Activated CD4-positive, alpha-beta memory T cell treated with anti-CD3 and anti-CD28 coated beads for 36 hours (primary cell): ENCODE data around the gene CLEC17A. TPM values are rescaled to one million over a fixed set of nuclear protein-coding genes. Genes with fewer than 3 reads are reported as not detected.
"Not testable (repeated sequence)": the region's sequence is repeated elsewhere in the genome, so short reads cannot be mapped to it uniquely, and the experiment has no call there.

Experiments
- CTCF ChIA-PET: fragments of 350-600 bp; sonication (Branson Sonifier 250); formaldehyde crosslinking; loops from one replicate; lab custom pipeline; 2021; ENCODE audit warnings: antibody characterized with exemption, inconsistent platforms; lab: Charles Lee
- POLR2A ChIA-PET: fragments of 350-600 bp; sonication (Branson Sonifier 250); formaldehyde crosslinking; loops from one replicate; lab custom pipeline; 2021; ENCODE audit warnings: antibody characterized with exemption; lab: Charles Lee
- DNase-seq: peaks from one replicate; pipeline ENCODE4 v3.0.0-alpha.2; 2020
- H3K27ac Mint-ChIP-seq: one replicate; pipeline ENCODE4 v1.8.0; 2021; ENCODE audit warnings: mixed read lengths
- H3K27me3 Mint-ChIP-seq: one replicate; pipeline ENCODE4 v1.8.0; 2021; ENCODE audit warnings: mixed read lengths
- H3K36me3 Mint-ChIP-seq: one replicate; pipeline ENCODE4 v1.8.0; 2021; ENCODE audit warnings: mixed read lengths
- H3K4me1 Mint-ChIP-seq: one replicate; pipeline ENCODE4 v1.8.0; 2021; ENCODE audit warnings: low read depth, mixed read lengths
- H3K4me3 Mint-ChIP-seq: one replicate; pipeline ENCODE4 v1.8.0; 2021; ENCODE audit warnings: mild to moderate bottlenecking, mixed read lengths
- H3K9me3 Mint-ChIP-seq: one replicate; pipeline ENCODE4 v1.8.0; 2021; ENCODE audit warnings: mixed read lengths
- intact Hi-C: fragments of 100-400 bp; cut with micrococcal nuclease; formaldehyde crosslinking; loops from one replicate; pipeline ENCODE4 v1.15.1; 2023
- total RNA-seq, 2 experiments: library from RNA; stranded (reverse); gene quantifications; one replicate each; pipeline ENCODE4 v1.2.3, GENCODE V29; 2021

Gene CLEC17A
- total RNA-seq, 2 experiments from 2014 or later, result 0.33 to 0.85 TPM

DNA sequence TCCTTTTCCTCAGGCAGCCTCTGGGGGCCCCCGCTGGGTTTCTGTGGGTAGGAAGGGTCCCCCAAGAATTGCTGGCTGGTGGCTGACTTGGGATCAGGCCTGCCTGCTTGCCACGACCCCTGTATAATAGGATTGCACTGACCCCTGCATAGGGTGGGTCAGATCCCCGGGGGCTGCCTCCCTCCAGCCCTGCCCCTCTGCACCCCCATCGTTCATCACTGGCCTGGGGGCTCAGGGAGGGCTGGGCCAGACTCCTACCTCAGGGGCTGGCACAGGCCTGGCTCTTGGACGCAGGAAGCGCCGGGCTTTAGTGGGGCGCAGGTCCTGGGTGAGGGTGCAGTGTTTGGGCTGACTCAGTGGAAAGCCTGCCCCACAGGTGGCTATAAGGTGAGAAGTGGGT, 21.6 kb upstream of the CLEC17A start:
- Mint-ChIP-seq H3K4me3 (no peak overlapping the region), H3K27ac (no peak overlapping the region), H3K9me3 (no peaks in the 10 kb centered on the region), H3K4me1 (peaks cover 25% of the 10 kb centered on the region), H3K27me3 (no peaks in the 10 kb centered on the region), H3K36me3 (peaks cover 9% of the 10 kb centered on the region)
- DNase-seq, result no peak
- ChIA-PET POLR2A (no interaction called here), CTCF (interaction anchor here (0.6 to 1.7 kb wide), 3 partner anchors 10 to 126 kb away, joined by 4 to 6 read pairs (median 4); partner anchors contain the start of gene NDUFB7)
- intact Hi-C loops, result no loop called here

DNA sequence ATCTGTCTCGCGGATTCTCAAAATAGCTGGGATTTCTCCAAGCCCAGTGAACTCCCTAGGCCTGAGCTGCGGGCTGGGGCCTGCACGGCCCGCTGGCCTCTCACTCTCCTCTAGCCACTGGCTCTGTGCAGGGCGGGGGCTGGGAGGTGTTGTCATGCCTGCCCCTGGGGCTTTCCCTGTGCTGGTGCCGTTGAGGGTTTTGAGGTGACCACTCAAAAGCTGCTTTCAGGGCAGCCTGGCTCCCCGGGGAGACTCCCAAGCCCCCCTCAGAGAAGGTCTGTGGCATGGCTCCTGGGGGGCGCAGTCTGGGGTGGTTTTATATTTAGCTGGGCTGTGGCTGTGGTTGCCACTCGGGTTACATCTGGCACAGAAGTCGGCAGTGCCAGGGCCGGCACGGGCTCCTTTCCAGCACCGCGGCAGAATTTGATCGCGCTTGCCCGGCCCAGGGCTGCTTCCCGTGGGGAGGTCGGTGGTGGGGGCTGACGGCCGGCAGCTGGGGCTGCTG, 21.0 kb upstream of the CLEC17A start:
- intact Hi-C loops, result no loop called here
- ChIA-PET CTCF (interaction anchor here (0.6 to 1.7 kb wide), 3 partner anchors 10 to 125 kb away, joined by 4 to 6 read pairs (median 4); partner anchors contain the start of gene NDUFB7), POLR2A (no interaction called here)
- H3K9me3 Mint-ChIP-seq, result no peaks in the 10 kb centered on the region
- no peak for DNase-seq
- no peak overlapping the region for H3K27ac Mint-ChIP-seq
- H3K4me1 Mint-ChIP-seq, result peaks cover 18% of the 10 kb centered on the region
- peaks cover 9% of the 10 kb centered on the region for H3K36me3 Mint-ChIP-seq
- no peak overlapping the region for H3K4me3 Mint-ChIP-seq
- H3K27me3 Mint-ChIP-seq, result no peaks in the 10 kb centered on the region

GRCh38 chr19:14562660-14563589, 20.0 kb upstream of the CLEC17A start:
- ChIA-PET POLR2A (no interaction called here), CTCF (interaction anchor here (0.6 to 1.7 kb wide), 3 partner anchors 9 to 11 kb away, joined by 3 to 6 read pairs (median 4); partner anchors contain the start of gene NDUFB7)
- intact Hi-C loops, result no loop called here
- Mint-ChIP-seq H3K36me3 (peaks cover 11% of the 10 kb centered on the region), H3K27ac (no peak overlapping the region), H3K4me1 (peaks cover 23% of the 10 kb centered on the region), H3K4me3 (no peak overlapping the region), H3K27me3 (no peaks in the 10 kb centered on the region), H3K9me3 (no peaks in the 10 kb centered on the region)
- no peak for DNase-seq

DNA sequence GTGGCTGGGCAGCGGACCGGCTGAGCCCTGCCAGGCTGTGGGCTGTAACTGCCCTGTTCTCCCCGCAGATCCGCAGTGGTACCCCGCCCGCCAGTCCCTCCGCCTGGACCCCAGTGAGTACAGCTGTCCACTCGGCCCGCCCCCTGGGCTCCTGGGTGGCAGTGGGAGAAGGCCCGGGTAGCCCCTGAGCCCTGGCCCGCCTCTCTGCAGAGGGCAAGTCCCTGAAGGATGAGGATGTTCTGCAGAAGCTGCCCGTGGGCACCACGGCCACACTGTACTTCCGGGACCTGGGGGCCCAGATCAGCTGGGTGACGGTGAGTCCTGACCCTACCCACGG, 19.3 kb upstream of the CLEC17A start:
- Mint-ChIP-seq H3K9me3 (no peaks in the 10 kb centered on the region), H3K4me3 (no peak overlapping the region), H3K27ac (no peak overlapping the region), H3K4me1 (peaks cover 22% of the 10 kb centered on the region), H3K27me3 (no peaks in the 10 kb centered on the region), H3K36me3 (peaks cover 13% of the 10 kb centered on the region)
- ChIA-PET CTCF (interaction anchor here (0.6 kb wide), 1 partner anchor 9 kb away, joined by 3 read pairs; no protein-coding TSS in a partner anchor), POLR2A (no interaction called here)
- intact Hi-C loops, result no loop called here
- DNase-seq, result no peak

- ChIA-PET POLR2A (no interaction called here), CTCF (interaction anchor here (0.6 kb wide), 1 partner anchor 9 kb away, joined by 3 read pairs; no protein-coding TSS in a partner anchor)
- intact Hi-C loops, result no loop called here
- Mint-ChIP-seq H3K4me1 (peaks cover 23% of the 10 kb centered on the region), H3K4me3 (no peak overlapping the region), H3K36me3 (peaks cover 14% of the 10 kb centered on the region), H3K27ac (peak overlapping the region; percentile 28), H3K27me3 (no peaks in the 10 kb centered on the region), H3K9me3 (no peaks in the 10 kb centered on the region)
- DNase-seq, result peak; percentile 74
Measured at GRCh38 chr19:14563989-14564651, 18.8 kb upstream of the CLEC17A start.

DNA sequence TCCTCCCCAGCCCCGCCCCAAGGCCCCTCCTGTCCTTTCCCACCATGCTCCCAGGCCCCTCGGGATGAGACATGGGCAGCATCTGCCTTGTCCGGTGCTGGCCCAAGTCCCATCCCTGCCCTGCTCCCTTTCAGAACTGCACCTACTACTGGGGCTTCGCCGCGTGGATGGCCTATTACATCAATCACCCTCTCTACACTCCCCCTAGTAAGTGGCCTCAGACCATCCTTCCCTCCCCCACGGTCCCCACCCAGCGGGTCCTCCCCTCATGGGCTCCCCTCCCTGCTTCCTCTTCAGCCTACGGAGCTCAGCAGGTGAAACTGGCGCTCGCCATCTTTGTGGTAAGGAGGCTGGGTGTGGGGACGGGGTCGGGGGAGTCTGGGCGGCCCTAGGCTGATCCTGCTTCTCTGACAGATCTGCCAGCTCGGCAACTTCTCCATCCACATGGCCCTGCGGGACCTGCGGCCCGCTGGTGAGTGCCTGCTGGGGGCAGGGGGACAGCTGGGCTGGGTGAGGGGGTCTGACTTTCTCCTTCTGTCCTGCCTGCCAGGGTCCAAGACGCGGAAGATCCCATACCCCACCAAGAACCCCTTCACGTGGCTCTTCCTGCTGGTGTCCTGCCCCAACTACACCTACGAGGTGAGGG, 18.1 kb upstream of the CLEC17A start:
- POLR2A ChIA-PET, intact Hi-C loops, H3K27ac Mint-ChIP-seq, H3K27me3 Mint-ChIP-seq, H3K4me3 Mint-ChIP-seq, H3K9me3 Mint-ChIP-seq, DNase-seq: not testable (repeated sequence)
- CTCF ChIA-PET, result interaction anchor here (0.9 kb wide), 1 partner anchor 8 kb away, joined by 3 read pairs; no protein-coding TSS in a partner anchor
- Mint-ChIP-seq H3K36me3 (peaks cover 14% of the 10 kb centered on the region), H3K4me1 (peaks cover 29% of the 10 kb centered on the region)

DNA sequence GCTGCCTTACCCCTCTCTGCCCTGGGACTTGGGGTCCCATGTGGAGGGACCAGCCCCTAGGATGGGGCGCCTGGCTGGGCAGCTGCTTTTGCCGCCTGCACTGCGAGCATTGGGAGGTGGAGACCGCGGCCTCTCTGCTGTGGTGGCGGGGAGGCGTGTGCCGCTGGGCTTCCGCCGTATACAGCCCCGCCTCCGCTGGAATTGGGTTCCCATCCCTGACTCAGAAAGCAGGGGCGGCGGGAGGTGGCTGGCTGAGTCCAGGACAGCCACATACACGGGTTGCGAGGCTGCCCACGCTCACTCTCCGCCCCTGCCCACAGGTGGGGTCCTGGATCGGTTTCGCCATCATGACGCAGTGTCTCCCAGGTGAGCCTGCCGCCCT, 17.6 kb upstream of the CLEC17A start:
- no peak for DNase-seq
- intact Hi-C loops, result no loop called here
- CTCF ChIA-PET, result interaction anchor here (0.6 to 0.9 kb wide), 2 partner anchors 8 to 1477 kb away, joined by 3 to 4 read pairs; no protein-coding TSS in a partner anchor
- H3K9me3 Mint-ChIP-seq, result no peaks in the 10 kb centered on the region
- POLR2A ChIA-PET, result no interaction called here
- H3K36me3 Mint-ChIP-seq, result peaks cover 14% of the 10 kb centered on the region
- H3K4me3 Mint-ChIP-seq, result no peak overlapping the region
- H3K27me3 Mint-ChIP-seq, result no peaks in the 10 kb centered on the region
- no peak overlapping the region for H3K27ac Mint-ChIP-seq
- H3K4me1 Mint-ChIP-seq, result peaks cover 29% of the 10 kb centered on the region

DNA sequence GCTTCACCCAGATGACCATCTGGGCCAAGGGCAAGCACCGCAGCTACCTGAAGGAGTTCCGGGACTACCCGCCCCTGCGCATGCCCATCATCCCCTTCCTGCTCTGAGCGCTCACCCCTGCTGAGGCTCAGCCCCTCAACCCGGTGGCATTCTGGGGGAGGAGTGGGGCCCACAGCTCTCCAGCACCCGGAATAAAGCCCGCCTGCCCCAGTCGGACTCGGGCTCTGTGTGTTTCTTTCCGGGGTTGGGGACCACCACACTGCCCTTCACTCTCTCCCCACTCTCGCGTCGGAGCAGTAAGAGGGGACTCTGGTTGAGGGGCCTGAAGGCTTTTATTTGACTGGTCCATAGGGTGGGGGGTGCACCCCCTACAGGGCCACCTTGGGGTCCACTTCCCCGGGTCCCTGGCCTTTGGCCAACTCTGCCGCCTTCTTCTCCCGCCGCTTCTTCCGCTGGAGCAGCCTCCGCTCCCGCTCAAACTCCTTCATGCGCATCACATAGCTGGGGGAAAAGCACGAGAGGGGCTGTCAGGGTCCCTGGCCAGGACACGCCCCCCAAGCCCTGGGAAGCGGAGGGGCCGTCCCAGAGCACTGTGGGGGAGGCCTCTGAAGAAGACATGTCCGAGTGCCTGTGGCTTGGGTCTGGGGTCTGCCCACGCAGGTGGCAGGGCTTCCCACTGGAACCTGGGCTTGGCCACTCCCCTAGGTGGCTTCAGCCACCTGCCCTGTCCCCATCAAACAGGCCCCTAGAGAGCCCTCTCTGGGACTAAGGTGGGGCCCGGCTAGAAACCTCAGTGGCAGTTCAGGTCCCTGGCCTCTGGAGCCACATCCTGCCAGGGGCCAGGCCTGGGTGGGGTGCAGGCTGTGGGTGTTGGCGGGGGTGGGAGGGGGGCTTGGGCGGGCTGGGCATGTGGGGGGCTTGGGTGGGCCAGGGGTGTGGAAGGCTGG, 16.8 kb upstream of the CLEC17A start:
- H3K36me3 Mint-ChIP-seq, result peaks cover 16% of the 10 kb centered on the region
- no peaks in the 10 kb centered on the region for H3K9me3 Mint-ChIP-seq
- ChIA-PET CTCF (interaction anchor here (0.6 kb wide), 1 partner anchor 1476 kb away, joined by 4 read pairs; no protein-coding TSS in a partner anchor), POLR2A (no interaction called here)
- no peak overlapping the region for H3K27ac Mint-ChIP-seq
- no peak for DNase-seq
- intact Hi-C loops, result no loop called here
- H3K4me1 Mint-ChIP-seq, result peaks cover 32% of the 10 kb centered on the region
- H3K4me3 Mint-ChIP-seq, result no peak overlapping the region
- H3K27me3 Mint-ChIP-seq, result no peaks in the 10 kb centered on the region

DNA sequence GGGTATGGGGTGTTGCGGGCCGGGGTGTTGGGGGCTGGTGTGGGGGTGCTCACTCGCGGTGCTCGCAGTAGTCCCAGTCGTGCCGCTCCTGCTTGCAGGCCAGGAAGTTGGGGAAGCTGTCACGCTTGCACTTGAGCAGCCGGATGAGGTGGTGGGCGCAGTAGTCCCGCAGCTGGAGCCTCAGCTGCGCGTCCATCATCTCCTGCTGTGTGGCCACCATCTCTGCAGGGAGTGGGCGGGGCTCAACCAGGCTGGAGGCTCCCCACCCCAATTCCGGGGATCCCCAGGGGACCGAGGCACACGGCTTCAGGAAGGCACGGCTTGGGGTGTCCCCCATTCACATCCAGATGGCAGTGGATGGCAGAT, 16.2 kb upstream of the CLEC17A start:
- ChIA-PET CTCF (no interaction called here), POLR2A (no interaction called here)
- Mint-ChIP-seq H3K27ac (no peak overlapping the region), H3K4me1 (peaks cover 34% of the 10 kb centered on the region), H3K4me3 (no peak overlapping the region), H3K27me3 (no peaks in the 10 kb centered on the region), H3K36me3 (peaks cover 18% of the 10 kb centered on the region), H3K9me3 (no peaks in the 10 kb centered on the region)
- intact Hi-C loops, result no loop called here
- DNase-seq, result no peak

DNA sequence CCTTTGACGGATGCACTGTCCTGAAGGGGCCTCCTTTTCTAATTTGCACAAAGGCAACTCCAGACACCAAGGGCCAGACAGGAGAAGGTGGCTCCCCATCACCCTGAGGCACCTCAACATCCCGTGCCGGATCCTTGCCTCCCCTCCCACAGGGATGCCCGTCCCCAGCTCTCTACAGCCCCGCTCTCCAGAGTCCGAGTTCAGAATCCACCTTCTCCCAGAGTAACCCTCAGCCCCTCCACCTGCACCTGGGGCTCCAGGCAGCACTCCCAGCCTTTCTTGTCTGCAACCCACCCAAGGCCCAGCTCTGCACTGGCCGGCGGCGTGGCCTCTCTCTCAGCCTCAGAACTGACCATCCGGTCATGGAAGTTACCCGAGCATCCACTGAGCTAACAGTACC, 15.8 kb upstream of the CLEC17A start:
- Mint-ChIP-seq H3K4me1 (peaks cover 30% of the 10 kb centered on the region), H3K9me3 (no peaks in the 10 kb centered on the region), H3K36me3 (peaks cover 18% of the 10 kb centered on the region), H3K4me3 (no peak overlapping the region), H3K27ac (no peak overlapping the region), H3K27me3 (no peaks in the 10 kb centered on the region)
- no peak for DNase-seq
- intact Hi-C loops, result no loop called here
- CTCF ChIA-PET, result no interaction called here
- POLR2A ChIA-PET, result no interaction called here
